Measurements from ENCODE around the gene RBM48. TPM values are rescaled to one million over a fixed set of nuclear protein-coding genes. Genes with fewer than 3 reads are reported as not detected.
A peak's percentile ranks its signal among the peaks of the same experiment; 100 is the strongest.
"Not testable (repeated sequence)": the region's sequence is repeated elsewhere in the genome, so short reads cannot be mapped to it uniquely, and the experiment has no call there.

Gene RBM48
- 12.7 TPM in 2 replicates for polyA plus RNA-seq (2013)

- Histone ChIP-seq H2BK5ac (ENCODE audit: low read depth, low read length, poor library complexity) (no peak within 1 kb of the TSS), H4K8ac (ENCODE audit: low read depth, low read length) (peak within 1 kb of the TSS; percentile 86), H3K4me2 (ENCODE audit: low read length) (peak within 1 kb of the TSS; percentile 90), H3K27ac (ENCODE audit: low read depth, low read length) (peak within 1 kb of the TSS; percentile 47), H3K36me3 (ENCODE audit: control insufficient read depth in 1 of 2, insufficient read depth in 2 of 2, low read length in 2 of 2) (peaks cover 7% of the 10 kb centered on the region in 2 experiments), H3K23ac (ENCODE audit: low read length) (no peak within 1 kb of the TSS), H3K9ac (ENCODE audit: low read length) (peak within 1 kb of the TSS; percentile 85), H3K4ac (ENCODE audit: low read depth, low read length) (peak within 1 kb of the TSS; percentile 50), H3K18ac (ENCODE audit: low read length) (peak within 1 kb of the TSS; percentile 75), H3K4me3 (ENCODE audit: low read depth, low read length) (peak within 1 kb of the TSS; percentile 97), H2AFZ (ENCODE audit: insufficient read depth, low read length, poor library complexity) (peak within 1 kb of the TSS; percentile 94), H3K9me3 (ENCODE audit: insufficient read depth, low read depth, low read length) (no peaks in the 10 kb centered on the region), H3K79me1 (ENCODE audit: low read length) (peaks cover 6% of the 10 kb centered on the region), H2BK120ac (ENCODE audit: insufficient read depth, low read length, poor library complexity) (peak within 1 kb of the TSS; percentile 10), H3K4me1 (ENCODE audit: control insufficient read depth in 1 of 2, insufficient read depth in 2 of 2, low read length in 2 of 2) (peaks cover 0 to 2% of the 10 kb centered on the region in 2 experiments), H2AK5ac (ENCODE audit: low read length) (no peak within 1 kb of the TSS), H2BK12ac (ENCODE audit: low read length) (no peak within 1 kb of the TSS), H3K14ac (ENCODE audit: low read length) (peak within 1 kb of the TSS; percentile 53), H4K12ac (ENCODE audit: low read depth, low read length) (peak within 1 kb of the TSS; percentile 52), H3K79me2 (ENCODE audit: control insufficient read depth, insufficient read depth, low read length, poor library complexity) (peaks cover 3% of the 10 kb centered on the region), H4K91ac (ENCODE audit: low read depth, low read length) (peak within 1 kb of the TSS; percentile 45), H3K27me3 (ENCODE audit: insufficient read depth, low read length) (no peaks in the 10 kb centered on the region)
- WGBS (ENCODE audit: extremely low coverage, insufficient coverage, insufficient read length), result no CpG with 5 or more reads among the region's 79 CpGs
- peak; percentile 99 for DNase-seq
These were observed at the start of gene RBM48, which contains the start of gene PEX1 for GRCh38 chr7:92528188-92528957. Gene RBM48, plus strand, starts transcription at chr7:92528795. Its CDS starts 19 bp downstream, at chr7:92528814. Gene PEX1, minus strand, starts transcription at chr7:92528520. Its CDS starts 85 bp downstream, at chr7:92528435.

GRCh38 chr7:92479146-92479545, 49.4 kb upstream of the RBM48 start:
- not testable (repeated sequence) for H3K14ac ChIP-seq (ENCODE audit: low read length); H3K27me3 ChIP-seq (ENCODE audit: insufficient read depth, low read length); H2BK5ac ChIP-seq (ENCODE audit: low read depth, low read length, poor library complexity); H3K27ac ChIP-seq (ENCODE audit: low read depth, low read length); H3K9me3 ChIP-seq (ENCODE audit: insufficient read depth, low read depth, low read length); H2BK12ac ChIP-seq (ENCODE audit: low read length); H2BK120ac ChIP-seq (ENCODE audit: insufficient read depth, low read length, poor library complexity); H3K79me1 ChIP-seq (ENCODE audit: low read length); H3K4me2 ChIP-seq (ENCODE audit: low read length); H3K36me3 ChIP-seq (ENCODE audit: control insufficient read depth in 1 of 2, insufficient read depth in 2 of 2, low read length in 2 of 2); H2AFZ ChIP-seq (ENCODE audit: insufficient read depth, low read length, poor library complexity); H3K79me2 ChIP-seq (ENCODE audit: control insufficient read depth, insufficient read depth, low read length, poor library complexity); H3K4me3 ChIP-seq (ENCODE audit: low read depth, low read length); DNase-seq; H3K9ac ChIP-seq (ENCODE audit: low read length); H3K18ac ChIP-seq (ENCODE audit: low read length); H4K12ac ChIP-seq (ENCODE audit: low read depth, low read length); H4K8ac ChIP-seq (ENCODE audit: low read depth, low read length); H3K23ac ChIP-seq (ENCODE audit: low read length); H2AK5ac ChIP-seq (ENCODE audit: low read length); H4K91ac ChIP-seq (ENCODE audit: low read depth, low read length); H3K4ac ChIP-seq (ENCODE audit: low read depth, low read length); H3K4me1 ChIP-seq (ENCODE audit: control insufficient read depth in 1 of 2, insufficient read depth in 2 of 2, low read length in 2 of 2)
- WGBS (ENCODE audit: extremely low coverage, insufficient coverage, insufficient read length), result no CpG with 5 or more reads among the region's 4 CpGs

DNA sequence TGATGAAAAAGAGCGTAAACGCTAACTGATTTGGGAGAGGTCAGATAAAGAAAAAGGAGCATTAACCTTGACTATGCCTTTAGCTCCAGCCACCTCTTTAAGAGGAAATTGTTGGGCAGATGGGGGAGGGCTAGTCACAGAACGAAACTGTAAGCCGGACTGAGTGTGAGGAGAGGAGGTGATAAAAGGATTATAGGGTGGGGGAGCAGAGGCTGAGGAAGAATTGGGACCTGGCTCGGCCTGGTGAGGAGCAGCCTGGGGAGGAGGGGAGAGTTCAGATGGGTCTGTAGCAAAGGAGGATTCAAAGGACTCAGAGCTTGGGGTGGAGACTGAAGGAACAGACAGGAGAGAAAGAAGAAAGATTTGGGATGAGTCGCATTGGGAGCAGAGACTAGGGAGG, 45.0 kb upstream of the RBM48 start:
- no CpG with 5 or more reads among the region's 6 CpGs for WGBS (ENCODE audit: extremely low coverage, insufficient coverage, insufficient read length)

DNA sequence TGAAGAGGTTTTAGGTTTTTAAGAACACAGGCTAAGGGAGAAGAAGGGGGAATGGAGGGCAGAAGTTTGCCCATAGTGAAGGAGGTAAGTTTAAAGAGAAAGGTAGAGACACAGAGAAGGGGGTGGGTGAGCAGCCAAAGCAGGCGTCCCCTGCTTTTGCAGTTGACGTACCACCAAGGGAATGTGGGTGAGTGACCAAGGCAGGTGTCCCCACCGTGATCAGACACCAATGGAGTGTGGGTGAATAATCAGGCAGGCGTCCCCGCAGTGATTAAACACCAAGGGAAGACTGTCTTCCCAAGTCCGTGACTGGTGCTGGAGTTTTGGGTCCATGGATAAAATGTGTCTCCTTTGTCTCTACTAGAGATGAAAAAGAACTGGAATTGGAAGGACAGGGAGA, 44.4 kb upstream of the RBM48 start:
- H2AK5ac ChIP-seq (ENCODE audit: low read length); H3K23ac ChIP-seq (ENCODE audit: low read length); H3K14ac ChIP-seq (ENCODE audit: low read length); H3K27me3 ChIP-seq (ENCODE audit: insufficient read depth, low read length); H3K27ac ChIP-seq (ENCODE audit: low read depth, low read length); H3K4me2 ChIP-seq (ENCODE audit: low read length); H3K18ac ChIP-seq (ENCODE audit: low read length); H3K79me1 ChIP-seq (ENCODE audit: low read length); H3K4ac ChIP-seq (ENCODE audit: low read depth, low read length); H4K8ac ChIP-seq (ENCODE audit: low read depth, low read length); H2BK120ac ChIP-seq (ENCODE audit: insufficient read depth, low read length, poor library complexity); H2AFZ ChIP-seq (ENCODE audit: insufficient read depth, low read length, poor library complexity); H2BK12ac ChIP-seq (ENCODE audit: low read length); DNase-seq; H3K9me3 ChIP-seq (ENCODE audit: insufficient read depth, low read depth, low read length); H3K9ac ChIP-seq (ENCODE audit: low read length); H3K79me2 ChIP-seq (ENCODE audit: control insufficient read depth, insufficient read depth, low read length, poor library complexity); H4K91ac ChIP-seq (ENCODE audit: low read depth, low read length); H3K36me3 ChIP-seq (ENCODE audit: control insufficient read depth in 1 of 2, insufficient read depth in 2 of 2, low read length in 2 of 2); H3K4me1 ChIP-seq (ENCODE audit: control insufficient read depth in 1 of 2, insufficient read depth in 2 of 2, low read length in 2 of 2); H3K4me3 ChIP-seq (ENCODE audit: low read depth, low read length); H2BK5ac ChIP-seq (ENCODE audit: low read depth, low read length, poor library complexity); H4K12ac ChIP-seq (ENCODE audit: low read depth, low read length): not testable (repeated sequence)
- no CpG with 5 or more reads among the region's 6 CpGs for WGBS (ENCODE audit: extremely low coverage, insufficient coverage, insufficient read length)

More for the DNA sequence above, 45.0 kb upstream of the RBM48 start:
- H4K91ac ChIP-seq (ENCODE audit: low read depth, low read length); H3K4me1 ChIP-seq (ENCODE audit: control insufficient read depth in 1 of 2, insufficient read depth in 2 of 2, low read length in 2 of 2); H3K18ac ChIP-seq (ENCODE audit: low read length); H3K14ac ChIP-seq (ENCODE audit: low read length); H3K27me3 ChIP-seq (ENCODE audit: insufficient read depth, low read length); H2AFZ ChIP-seq (ENCODE audit: insufficient read depth, low read length, poor library complexity); H3K79me2 ChIP-seq (ENCODE audit: control insufficient read depth, insufficient read depth, low read length, poor library complexity); H2BK5ac ChIP-seq (ENCODE audit: low read depth, low read length, poor library complexity); H3K4me2 ChIP-seq (ENCODE audit: low read length); H2AK5ac ChIP-seq (ENCODE audit: low read length); H3K23ac ChIP-seq (ENCODE audit: low read length); H3K9me3 ChIP-seq (ENCODE audit: insufficient read depth, low read depth, low read length); H3K4me3 ChIP-seq (ENCODE audit: low read depth, low read length); H3K4ac ChIP-seq (ENCODE audit: low read depth, low read length); H4K12ac ChIP-seq (ENCODE audit: low read depth, low read length); H3K27ac ChIP-seq (ENCODE audit: low read depth, low read length); H3K79me1 ChIP-seq (ENCODE audit: low read length); DNase-seq; H3K9ac ChIP-seq (ENCODE audit: low read length); H3K36me3 ChIP-seq (ENCODE audit: control insufficient read depth in 1 of 2, insufficient read depth in 2 of 2, low read length in 2 of 2); H4K8ac ChIP-seq (ENCODE audit: low read depth, low read length); H2BK120ac ChIP-seq (ENCODE audit: insufficient read depth, low read length, poor library complexity); H2BK12ac ChIP-seq (ENCODE audit: low read length): not testable (repeated sequence)

Data from trophoblast cell (in vitro differentiated cells and primary cell).